GM18505 (cell line): Measurements from ENCODE around the gene THUMPD2.

Source experiments
- ATAC-seq: cut with Tn5 transposase; IDR thresholded peaks from one replicate; pipeline ENCODE4 v1.9.1; 2021; ENCODE audit not compliant: unreplicated experiment
- POLR2A ChIP-seq: IDR thresholded peaks from 4 replicates; pipeline ENCODE4 v1.6.1; 2011; ENCODE audit warnings: borderline replicate concordance; ENCODE audit not compliant: insufficient read depth, insufficient read length; ENCODE audit errors: extremely low read depth

The THUMPD2 gene

DNA sequence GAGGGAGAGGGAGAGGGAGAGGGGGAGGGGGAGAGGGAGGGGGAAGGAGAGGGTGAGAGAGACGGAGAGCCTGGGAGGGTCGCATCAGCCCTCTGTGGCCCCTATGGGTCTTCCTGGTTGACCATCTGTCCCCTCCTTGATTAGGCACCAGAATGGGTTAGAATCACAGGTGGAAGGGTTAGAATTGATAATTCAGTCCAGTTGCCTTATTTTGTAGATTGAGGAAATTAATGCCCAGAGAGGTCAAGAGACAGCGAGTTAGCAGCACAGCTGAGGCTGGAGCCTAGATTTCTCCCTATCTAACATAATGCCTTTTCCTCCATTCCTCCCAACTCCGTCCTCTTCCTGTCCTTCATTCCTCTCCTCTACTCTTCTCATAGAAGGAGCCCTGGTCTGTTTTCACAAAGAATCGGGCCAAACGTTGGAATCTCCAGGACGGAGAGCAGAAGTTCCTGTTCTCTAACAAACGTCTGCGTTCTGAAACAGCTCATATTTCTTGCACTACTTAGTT is 338 bp upstream of the THUMPD2 start:
- no peak for TF ChIP-seq POLR2A
- no peak for ATAC-seq

DNA sequence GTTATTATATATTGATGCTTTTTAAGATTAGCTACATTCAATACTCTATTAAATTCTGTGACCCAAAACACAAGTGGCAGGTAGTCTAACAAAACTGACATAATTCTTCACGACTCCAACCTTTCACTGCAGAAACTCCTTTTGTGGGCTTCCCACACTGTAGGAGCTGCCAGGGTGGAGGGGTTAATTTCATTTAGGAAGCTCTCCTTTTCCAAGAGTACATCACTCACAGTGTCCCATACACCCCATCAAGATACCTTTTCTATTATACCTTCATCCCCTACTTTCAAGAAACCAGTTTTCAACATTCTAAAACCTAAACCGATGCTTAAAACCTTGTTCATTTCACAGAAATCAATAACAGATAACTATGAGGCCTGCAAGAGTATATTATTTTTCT is 825 bp downstream of the THUMPD2 start:
- no peak for TF ChIP-seq POLR2A
- ATAC-seq = no peak

DNA sequence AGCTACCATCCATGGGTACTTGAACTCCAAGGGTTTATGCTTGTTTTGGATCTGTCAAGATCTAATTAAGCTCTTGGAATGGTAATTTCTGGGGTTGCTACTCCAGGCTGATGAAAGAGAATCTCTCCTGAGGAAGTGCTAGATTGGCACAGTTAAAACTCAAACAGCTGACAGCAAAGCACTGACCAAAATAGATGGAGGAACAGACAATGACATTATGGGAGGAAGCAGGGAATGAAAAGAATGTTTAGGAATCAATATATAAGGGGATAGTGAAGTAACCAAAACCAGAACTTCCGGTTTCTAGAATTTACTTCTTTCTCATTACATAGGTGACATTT is 6.3 kb downstream of the THUMPD2 start:
- ATAC-seq = no peak
- no peak for TF ChIP-seq POLR2A

DNA sequence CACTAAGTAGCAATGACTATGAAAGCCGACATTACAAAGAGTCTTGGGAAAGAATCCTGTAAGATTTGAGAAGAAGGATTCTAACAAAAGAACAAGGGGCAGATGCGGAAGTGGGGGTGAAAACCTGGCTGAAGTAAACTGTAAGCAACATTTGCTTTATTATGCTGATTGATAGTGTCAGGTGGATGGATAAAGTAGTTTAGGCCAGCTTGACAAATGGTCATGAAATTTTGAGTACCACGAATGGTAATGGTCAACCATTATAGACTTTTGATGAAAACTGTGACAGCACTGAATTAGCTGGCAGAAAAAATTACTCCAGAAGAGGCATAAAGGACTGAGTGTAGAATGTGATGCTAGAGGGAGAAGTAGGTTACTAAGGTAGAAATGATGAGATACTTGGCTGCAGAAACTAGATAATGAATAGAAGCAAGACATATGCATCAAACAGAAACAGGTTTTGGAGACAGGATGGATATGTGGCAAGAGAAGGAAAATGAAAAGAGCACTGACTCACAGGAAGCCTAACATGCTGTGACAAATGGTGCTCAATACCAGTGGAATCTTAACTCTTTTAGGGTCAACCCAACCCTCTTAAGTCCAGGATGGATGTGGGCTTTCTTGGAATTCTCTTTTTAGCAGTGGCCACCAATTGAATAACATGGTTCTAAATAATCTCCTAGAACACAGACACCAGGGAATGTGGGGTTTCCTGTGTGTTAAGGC is 6.8 kb downstream of the THUMPD2 start:
- TF ChIP-seq POLR2A = no peak
- ATAC-seq = no peak

DNA sequence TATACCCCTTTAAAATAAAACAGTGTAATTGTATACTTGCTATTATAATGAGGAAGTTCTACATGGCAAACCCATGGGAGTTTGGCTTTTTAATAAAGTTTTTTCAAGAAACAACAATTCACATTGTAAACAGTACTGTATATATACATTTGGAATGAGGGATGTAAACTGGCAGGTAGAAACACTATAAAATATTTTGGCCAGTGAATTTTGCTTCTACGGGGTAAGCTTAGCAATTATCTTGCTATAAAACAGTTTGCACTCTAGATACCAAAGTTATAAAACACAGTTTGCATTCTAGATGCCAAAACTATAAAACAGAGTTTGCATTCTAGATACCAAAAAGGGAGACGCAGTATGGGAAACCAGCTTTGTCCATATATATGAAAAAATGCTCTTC is 16.6 kb downstream of the THUMPD2 start:
- TF ChIP-seq POLR2A = no peak
- no peak for ATAC-seq

DNA sequence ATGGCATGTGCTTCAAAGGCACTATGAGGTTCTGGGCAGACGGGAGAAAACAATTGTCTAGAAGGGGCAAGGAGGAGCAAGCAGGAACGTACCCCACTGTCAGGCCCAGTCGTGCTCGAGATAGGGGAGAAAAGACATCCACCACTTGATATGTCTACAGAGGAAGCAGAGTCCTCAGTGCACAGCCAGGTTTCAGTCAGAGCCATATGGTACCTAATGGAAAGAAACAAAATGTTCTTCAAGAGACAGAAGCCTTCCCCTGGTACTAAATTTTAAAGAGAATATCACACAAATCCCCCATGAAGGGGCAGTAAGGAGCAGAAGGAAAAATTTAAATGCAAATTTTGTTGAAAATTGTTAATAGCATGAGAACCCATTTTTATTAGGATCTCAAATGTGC is 21.9 kb downstream of the THUMPD2 start:
- TF ChIP-seq POLR2A = no peak
- no peak for ATAC-seq

DNA sequence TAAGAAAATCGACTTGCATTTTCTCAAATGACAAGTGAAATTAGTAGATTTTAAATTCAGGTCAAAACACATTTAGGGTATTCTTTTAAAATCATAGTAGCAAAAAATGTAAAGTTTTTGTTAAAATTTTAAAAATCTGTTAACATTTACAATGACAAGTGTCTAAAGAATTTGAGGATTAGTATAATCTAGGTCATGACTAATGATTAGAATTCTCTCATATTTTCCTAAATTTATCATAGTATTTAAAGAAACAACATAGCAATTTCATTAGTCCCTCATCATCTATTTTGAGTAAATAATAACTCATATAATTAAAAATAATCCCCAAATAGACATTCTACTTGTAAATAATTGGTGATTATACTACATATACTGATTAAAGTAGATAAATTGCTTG is 23.6 kb downstream of the THUMPD2 start:
- no peak for TF ChIP-seq POLR2A
- no peak for ATAC-seq

DNA sequence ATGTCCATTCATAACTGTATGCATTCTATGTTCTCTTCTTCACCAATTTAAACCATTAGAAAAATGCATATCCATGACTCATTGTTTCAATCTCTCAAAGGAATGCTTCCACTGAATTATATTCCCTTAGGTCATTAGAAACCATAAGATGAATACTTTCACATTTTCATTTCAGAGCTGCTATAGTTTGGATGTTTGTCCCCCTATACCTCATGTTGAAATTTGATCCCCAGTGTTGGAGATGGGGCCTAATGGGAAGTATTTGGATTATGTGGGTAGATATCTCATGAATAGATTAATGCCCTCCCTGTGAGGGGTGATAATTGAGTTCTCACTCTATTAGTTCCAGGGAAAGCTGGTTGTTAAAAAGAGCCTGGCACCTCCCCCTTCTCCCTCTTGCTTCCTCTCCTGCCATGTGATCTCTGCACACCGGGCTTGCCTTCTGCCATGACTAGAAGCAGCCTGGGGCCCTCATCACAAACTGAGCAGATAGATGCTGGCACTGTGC is 35.7 kb downstream of the THUMPD2 start:
- ATAC-seq = no peak
- TF ChIP-seq POLR2A = no peak

DNA sequence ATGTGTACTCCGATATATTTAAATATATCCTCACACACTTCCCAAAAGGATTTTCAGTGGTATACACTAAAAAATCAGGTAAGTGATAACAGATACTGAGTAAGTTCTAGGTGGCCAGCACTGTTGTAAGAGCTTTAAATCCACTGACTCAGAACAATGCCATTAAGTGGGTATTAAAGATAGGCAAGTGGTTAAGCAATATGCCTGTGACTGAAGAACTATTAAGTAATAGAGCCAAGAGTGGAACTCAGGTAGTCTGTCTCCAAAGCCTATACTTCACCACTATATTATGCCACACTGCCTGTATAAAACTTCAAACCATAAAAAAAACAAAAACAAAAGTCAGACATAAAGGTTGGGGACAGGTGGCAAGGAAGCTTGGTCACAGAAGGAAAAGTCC is 37.2 kb downstream of the THUMPD2 start:
- ATAC-seq = no peak
- no peak for TF ChIP-seq POLR2A

DNA sequence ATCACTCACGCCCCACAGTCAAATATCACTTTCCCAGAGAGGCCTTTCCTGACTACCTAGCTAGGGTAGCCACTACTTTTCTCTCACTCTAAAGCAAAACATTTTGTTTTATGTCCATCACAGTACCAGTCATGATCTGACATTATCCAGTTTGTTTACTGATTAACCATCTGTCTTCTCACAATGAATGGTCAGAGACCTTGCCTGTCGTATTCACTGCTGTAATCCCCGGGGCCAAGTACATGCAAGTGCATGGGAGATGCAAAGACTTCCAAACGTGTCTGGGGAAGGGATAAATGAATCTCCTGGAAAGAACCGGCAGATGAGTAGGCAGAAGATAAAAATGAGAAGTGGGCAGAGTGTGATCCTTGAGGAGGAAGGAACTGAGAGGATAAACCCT is 39.7 kb downstream of the THUMPD2 start:
- ATAC-seq = no peak
- no peak for TF ChIP-seq POLR2A

DNA sequence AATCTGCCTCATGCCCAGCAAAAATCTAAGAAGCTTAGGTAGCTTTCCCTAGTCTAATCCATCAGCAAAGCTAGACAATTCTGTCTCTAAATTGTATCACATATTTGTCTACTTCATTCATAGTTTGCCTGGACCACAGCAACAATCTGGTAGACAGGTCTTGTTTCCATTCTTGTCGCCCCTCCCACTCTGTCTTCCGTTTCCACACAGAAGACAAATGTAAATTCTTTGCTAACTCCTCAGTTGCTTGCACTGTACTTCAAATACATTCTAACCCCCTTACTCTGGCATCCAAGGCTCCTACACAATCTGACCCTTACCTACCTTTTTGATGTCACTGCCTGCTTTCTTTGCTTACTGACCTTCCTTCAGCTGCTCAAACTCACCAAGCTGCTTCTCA is 40.1 kb downstream of the THUMPD2 start:
- no peak for TF ChIP-seq POLR2A
- ATAC-seq = no peak

DNA sequence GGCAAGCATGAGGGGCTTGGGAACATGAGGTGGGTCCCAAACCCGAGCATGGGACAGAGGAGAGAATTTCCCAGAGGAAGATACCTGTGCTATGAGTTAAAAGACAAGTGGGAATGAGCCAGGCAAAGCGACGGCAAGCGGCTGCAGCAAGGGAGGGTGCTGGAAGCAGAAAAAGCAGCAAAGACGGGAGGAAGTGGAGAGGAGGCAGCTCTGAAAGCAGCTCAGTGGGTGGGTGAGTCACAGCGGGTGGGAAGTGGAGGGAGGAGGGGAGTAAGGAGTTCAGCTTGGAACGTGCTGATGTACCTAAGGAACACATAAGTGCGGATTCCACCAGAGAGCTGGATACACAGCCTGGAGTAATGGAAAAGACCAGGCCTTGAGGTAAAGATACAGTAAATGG is 41.4 kb downstream of the THUMPD2 start:
- no peak for TF ChIP-seq POLR2A
- no peak for ATAC-seq

DNA sequence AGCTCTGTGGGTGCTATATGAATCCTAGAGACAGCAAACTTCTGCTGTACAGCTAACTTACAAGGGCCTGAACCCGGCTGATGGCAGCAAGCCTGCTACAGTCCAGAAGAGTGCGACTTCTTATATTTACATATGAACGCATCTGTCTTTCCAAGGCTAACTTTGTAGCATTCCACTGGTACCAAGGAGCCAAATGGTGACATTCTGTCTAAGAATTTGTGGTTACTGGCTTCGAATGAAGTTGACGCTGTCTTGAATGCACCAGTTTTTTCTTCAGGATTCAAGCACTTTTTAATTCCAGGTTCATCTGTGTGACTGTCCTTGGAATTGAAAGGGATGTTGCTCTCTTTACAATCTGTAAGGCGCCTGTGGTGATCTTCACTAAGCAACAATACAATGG is 42.4 kb downstream of the THUMPD2 start:
- ATAC-seq = no peak
- no peak for TF ChIP-seq POLR2A

DNA sequence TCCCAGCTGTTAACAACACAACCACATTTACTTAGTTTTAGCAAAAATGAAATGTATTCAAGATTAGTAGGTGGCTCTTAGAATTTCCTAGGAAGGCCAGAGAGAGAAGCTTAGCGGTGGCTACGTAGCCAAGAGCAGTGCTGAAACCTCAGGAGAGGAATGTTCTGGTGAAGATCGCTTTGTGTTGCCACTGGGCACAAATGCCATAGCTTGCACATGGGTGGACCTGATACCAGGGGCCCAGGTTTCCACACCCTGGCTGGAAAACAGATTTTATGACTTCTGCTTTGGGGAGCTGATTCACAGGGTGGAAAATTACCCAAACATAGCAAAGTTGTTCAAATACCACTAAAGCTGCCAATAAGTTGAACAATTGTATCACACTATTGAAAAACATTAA is 43.4 kb downstream of the THUMPD2 start:
- no peak for ATAC-seq
- no peak for TF ChIP-seq POLR2A
